A549 (cell line): ENCODE measurements around the gene SAGE1.

ENCODE experiments used
- CEBPB ChIP-seq, 2 experiments: fragments of >200 bp in 1 of 2; sonication (Bioruptor Twin) in 1 of 2; formaldehyde crosslinking in 1 of 2; IDR thresholded peaks; 2 replicates each; pipeline ENCODE4 v1.6.1; 2012 to 2016
- CTCF ChIP-seq: fragments of >200 bp; sonication (Bioruptor Twin); formaldehyde crosslinking; IDR thresholded peaks from 3 replicates; pipeline ENCODE4 v1.5.1; 2016
- EP300 ChIP-seq, 2 experiments: fragments of >200 bp; sonication (Bioruptor Twin); formaldehyde crosslinking; IDR thresholded peaks; 2 replicates in 1 of 2; 3 replicates in 1 of 2; pipeline ENCODE4 v1.6.1; 2016 to 2017
- KDM1A ChIP-seq: fragments of 200-600 bp; sonication (generic); IDR thresholded peaks from 2 replicates; pipeline ENCODE4 v1.6.1; 2016; ENCODE audit warnings: low read depth, mild to moderate bottlenecking
- MAX ChIP-seq: IDR thresholded peaks from 2 replicates; pipeline ENCODE4 v1.6.1; 2012
- POLR2A ChIP-seq: IDR thresholded peaks from 2 replicates; pipeline ENCODE4 v1.6.1; 2012; ENCODE audit warnings: mild to moderate bottlenecking, low read length
- SREBF2 ChIP-seq: fragments of 450-650 bp; IDR thresholded peaks from 2 replicates; pipeline ENCODE4 v1.6.1; 2014; ENCODE audit warnings: mild to moderate bottlenecking, moderate library complexity
- ZFP36 ChIP-seq: fragments of 450-650 bp; IDR thresholded peaks from 2 replicates; pipeline ENCODE4 v1.6.1; 2014; ENCODE audit warnings: borderline replicate concordance; ENCODE audit not compliant: partially characterized antibody

DNA sequence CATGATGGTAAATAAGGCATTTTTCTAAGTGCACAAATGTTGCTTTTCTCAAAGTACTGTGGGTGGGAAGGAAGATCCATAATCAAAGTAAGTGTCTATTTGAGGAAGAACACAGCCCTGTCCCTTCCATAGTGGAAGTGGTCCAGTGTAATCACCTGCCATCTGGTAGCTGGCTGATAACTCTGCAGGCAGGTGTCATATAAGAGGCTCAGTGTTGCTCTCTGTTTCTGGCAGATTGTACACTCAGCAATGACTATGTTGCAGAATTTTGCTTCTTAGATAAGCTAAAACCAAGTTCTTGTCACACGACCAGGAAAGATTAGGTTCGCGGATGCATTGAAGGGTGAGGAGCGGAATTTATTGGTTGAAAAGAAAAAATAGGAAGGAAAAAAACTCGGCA lies 20.9 kb downstream of the SAGE1 start:
- TF ChIP-seq EP300 (IDR thresholded peaks at IDR 0.05) (no peak), SREBF2 (no peak), CEBPB (IDR thresholded peaks at IDR 0.05) (no peak), POLR2A (no peak), CTCF (no peak), MAX (no peak), KDM1A (no peak), ZFP36 (no peak)
